ENCODE results near the gene LRBA.
"Not testable (repeated sequence)": the region's sequence is repeated elsewhere in the genome, so short reads cannot be mapped to it uniquely, and the experiment has no call there.

The LRBA gene

DNA sequence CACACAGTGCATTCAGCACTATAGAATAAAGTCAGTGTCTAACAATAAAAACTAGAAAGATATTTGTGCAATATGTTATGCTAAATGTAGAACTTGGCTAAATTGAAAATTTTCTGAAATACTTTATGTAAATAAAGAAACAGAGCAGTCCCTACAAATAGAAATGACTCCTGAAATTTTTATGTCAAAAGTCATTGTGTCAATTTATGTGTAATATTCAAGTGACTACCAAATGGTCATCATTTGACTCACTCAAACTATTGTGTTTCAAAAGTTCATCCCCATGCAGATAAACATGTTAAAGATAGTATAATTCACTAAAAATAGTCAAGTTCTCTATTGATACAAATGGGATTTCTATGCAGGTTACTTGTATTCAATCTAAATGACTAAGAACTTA, 17.9 kb downstream of the LRBA start:
- H3K36me3 ChIP-seq (ENCODE audit: insufficient read depth, low read length): no peaks in the 10 kb centered on the region
- H3K9ac ChIP-seq (ENCODE audit: low read depth, low read length): no peak overlapping the region
- no peaks in the 10 kb centered on the region for H3K4me1 ChIP-seq (ENCODE audit: insufficient read depth, low read length)
- no peaks in the 10 kb centered on the region for H3K9me3 ChIP-seq (ENCODE audit: control insufficient read depth, insufficient read depth, low read length)

DNA sequence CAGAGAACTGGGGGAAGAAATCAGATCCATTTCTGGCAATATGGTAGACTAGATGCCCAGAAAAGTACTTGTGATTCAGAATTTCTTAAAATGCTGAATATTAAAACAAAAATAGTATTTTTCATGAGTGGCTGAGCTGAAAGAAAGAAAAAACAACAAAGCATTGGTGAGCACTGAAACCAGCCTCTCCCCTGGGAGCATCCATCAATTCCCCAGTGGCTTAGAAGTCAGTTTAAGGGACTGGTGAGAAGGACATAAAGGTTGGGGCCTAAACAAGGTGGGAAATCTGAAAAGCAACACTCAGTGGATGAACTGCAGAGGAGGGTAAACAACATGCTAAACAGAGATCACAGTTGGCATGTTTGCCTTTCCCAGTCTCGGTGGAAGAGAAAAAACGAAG, 20.4 kb downstream of the LRBA start:
- Histone ChIP-seq H3K9ac (ENCODE audit: low read depth, low read length) (no peak overlapping the region), H3K9me3 (ENCODE audit: control insufficient read depth, insufficient read depth, low read length) (no peaks in the 10 kb centered on the region), H3K4me1 (ENCODE audit: insufficient read depth, low read length) (no peaks in the 10 kb centered on the region), H3K36me3 (ENCODE audit: insufficient read depth, low read length) (no peaks in the 10 kb centered on the region)

GRCh38 chr4:150993577-150993976, 21.5 kb downstream of the LRBA start:
- H3K9ac ChIP-seq (ENCODE audit: low read depth, low read length); H3K9me3 ChIP-seq (ENCODE audit: control insufficient read depth, insufficient read depth, low read length); H3K4me1 ChIP-seq (ENCODE audit: insufficient read depth, low read length); H3K36me3 ChIP-seq (ENCODE audit: insufficient read depth, low read length): not testable (repeated sequence)

GRCh38 chr4:150990993-150991392, 24.1 kb downstream of the LRBA start:
- H3K36me3 ChIP-seq (ENCODE audit: insufficient read depth, low read length): no peaks in the 10 kb centered on the region
- no peaks in the 10 kb centered on the region for H3K4me1 ChIP-seq (ENCODE audit: insufficient read depth, low read length)
- no peaks in the 10 kb centered on the region for H3K9me3 ChIP-seq (ENCODE audit: control insufficient read depth, insufficient read depth, low read length)
- no peak overlapping the region for H3K9ac ChIP-seq (ENCODE audit: low read depth, low read length)

GRCh38 chr4:150990250-150990649, 24.8 kb downstream of the LRBA start:
- no peaks in the 10 kb centered on the region for H3K36me3 ChIP-seq (ENCODE audit: insufficient read depth, low read length)
- no peak overlapping the region for H3K9ac ChIP-seq (ENCODE audit: low read depth, low read length)
- no peaks in the 10 kb centered on the region for H3K9me3 ChIP-seq (ENCODE audit: control insufficient read depth, insufficient read depth, low read length)
- no peaks in the 10 kb centered on the region for H3K4me1 ChIP-seq (ENCODE audit: insufficient read depth, low read length)

- H3K36me3 ChIP-seq (ENCODE audit: insufficient read depth, low read length): no peaks in the 10 kb centered on the region
- H3K9me3 ChIP-seq (ENCODE audit: control insufficient read depth, insufficient read depth, low read length): no peaks in the 10 kb centered on the region
- H3K4me1 ChIP-seq (ENCODE audit: insufficient read depth, low read length): no peaks in the 10 kb centered on the region
- no peak overlapping the region for H3K9ac ChIP-seq (ENCODE audit: low read depth, low read length)
Measured at GRCh38 chr4:150988238-150988637, 26.8 kb downstream of the LRBA start.

DNA sequence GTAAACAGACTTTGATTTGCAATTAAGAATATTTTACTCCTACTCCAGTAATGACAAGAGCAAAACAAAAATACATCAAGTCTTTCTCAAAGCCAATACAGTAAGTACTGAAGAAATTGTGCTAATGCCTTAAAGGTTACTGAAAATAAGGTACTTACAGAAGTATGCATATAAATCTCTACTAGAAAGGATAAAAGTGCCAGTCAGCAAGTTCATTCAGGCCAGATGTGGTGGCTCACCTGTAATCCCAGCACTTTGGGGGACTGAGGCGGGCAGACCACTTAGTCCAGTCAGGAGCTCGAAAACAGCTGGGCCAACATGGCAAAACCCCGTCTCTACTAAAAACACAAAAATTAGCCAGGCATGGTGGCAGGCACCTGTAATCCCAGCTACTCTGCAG, 27.9 kb downstream of the LRBA start:
- Histone ChIP-seq H3K9me3 (ENCODE audit: control insufficient read depth, insufficient read depth, low read length) (no peaks in the 10 kb centered on the region), H3K36me3 (ENCODE audit: insufficient read depth, low read length) (no peaks in the 10 kb centered on the region), H3K4me1 (ENCODE audit: insufficient read depth, low read length) (no peaks in the 10 kb centered on the region), H3K9ac (ENCODE audit: low read depth, low read length) (no peak overlapping the region)

DNA sequence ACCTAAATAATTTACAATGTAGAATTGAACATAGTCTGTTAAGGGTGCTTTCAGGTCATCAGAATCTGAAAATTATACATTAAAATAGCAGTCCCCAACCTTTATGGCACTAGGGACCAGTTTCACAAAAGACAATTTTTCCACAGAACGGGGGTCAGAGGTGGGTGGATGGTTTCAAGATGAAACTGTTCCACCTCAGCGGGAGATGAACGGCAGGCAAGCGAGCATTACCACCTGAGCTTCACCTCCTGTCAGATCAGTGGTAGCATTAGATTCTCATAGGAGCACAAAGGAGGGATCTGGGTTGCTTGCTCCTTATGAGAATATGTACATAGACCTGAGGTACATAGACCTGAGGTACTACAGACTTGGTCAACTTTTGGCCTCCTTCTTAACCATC, 29.0 kb downstream of the LRBA start:
- Histone ChIP-seq H3K4me1 (ENCODE audit: insufficient read depth, low read length) (no peaks in the 10 kb centered on the region), H3K9me3 (ENCODE audit: control insufficient read depth, insufficient read depth, low read length) (no peaks in the 10 kb centered on the region), H3K36me3 (ENCODE audit: insufficient read depth, low read length) (no peaks in the 10 kb centered on the region), H3K9ac (ENCODE audit: low read depth, low read length) (no peak overlapping the region)

DNA sequence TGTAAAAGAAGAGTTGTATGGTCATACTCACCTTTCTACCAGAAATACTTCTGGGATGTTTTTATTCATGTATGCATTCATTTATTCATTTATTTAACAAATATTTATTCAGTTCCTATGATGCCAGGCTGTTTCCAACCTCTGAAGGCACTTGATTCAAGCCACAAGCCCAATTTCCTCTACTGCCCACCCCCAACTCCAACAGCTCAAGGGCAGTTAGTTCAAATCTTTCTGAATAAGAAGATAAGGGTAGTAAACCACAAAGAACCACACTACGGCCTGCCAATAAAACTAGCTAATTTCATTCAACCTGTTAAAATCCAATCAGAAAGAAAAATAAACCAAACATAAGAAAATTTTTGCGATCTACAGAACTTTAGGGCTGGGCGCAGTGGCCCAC, 31.2 kb downstream of the LRBA start:
- H3K9ac ChIP-seq (ENCODE audit: low read depth, low read length): no peak overlapping the region
- H3K9me3 ChIP-seq (ENCODE audit: control insufficient read depth, insufficient read depth, low read length): no peaks in the 10 kb centered on the region
- no peaks in the 10 kb centered on the region for H3K4me1 ChIP-seq (ENCODE audit: insufficient read depth, low read length)
- no peaks in the 10 kb centered on the region for H3K36me3 ChIP-seq (ENCODE audit: insufficient read depth, low read length)

- Histone ChIP-seq H3K4me1 (ENCODE audit: insufficient read depth, low read length) (no peaks in the 10 kb centered on the region; the same call in 1 of the 2 replicates), H3K9ac (ENCODE audit: low read depth, low read length) (no peak overlapping the region), H3K36me3 (ENCODE audit: insufficient read depth, low read length) (no peaks in the 10 kb centered on the region), H3K9me3 (ENCODE audit: control insufficient read depth, insufficient read depth, low read length) (no peaks in the 10 kb centered on the region)
Measured at GRCh38 chr4:150982557-150983233, 32.4 kb downstream of the LRBA start.

DNA sequence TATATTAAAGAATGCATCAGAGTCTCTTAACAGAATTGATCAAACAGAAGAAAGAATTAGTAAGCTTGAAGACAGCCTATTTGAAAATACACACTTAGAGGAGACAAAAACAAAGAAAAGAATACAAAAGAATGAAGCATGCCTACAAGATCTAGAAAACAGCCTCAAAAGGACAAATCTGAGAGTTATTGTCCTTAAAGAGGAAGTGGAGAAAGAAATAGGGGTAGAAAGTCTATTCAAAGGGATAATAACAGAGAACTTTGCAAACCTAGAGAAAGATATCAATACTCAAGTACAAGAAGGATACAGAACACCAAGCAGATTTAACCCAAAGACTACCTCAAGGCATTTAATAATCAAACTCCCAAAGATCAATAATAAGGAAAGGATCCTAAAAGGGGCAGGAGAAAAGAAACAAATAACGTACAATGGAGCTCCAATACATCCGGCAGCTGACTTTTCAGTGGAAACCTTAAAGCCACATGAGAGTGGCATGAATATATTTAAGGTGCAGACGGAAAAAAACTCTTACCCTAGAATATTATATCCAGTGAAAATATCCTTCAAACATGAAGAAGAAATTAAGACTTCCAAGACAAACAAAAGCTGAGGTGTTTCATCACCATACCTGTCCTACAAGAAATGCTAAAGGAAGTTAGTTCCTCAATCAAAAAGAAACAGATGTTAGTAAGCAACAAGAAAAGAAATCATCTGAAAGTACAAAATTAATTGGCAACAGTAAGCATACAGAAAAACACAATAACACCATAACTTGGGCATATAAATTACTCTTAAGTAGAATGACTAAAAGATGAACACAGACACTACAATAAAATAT, 36.1 kb downstream of the LRBA start:
- H3K9me3 ChIP-seq (ENCODE audit: control insufficient read depth, insufficient read depth, low read length): no peaks in the 10 kb centered on the region
- H3K36me3 ChIP-seq (ENCODE audit: insufficient read depth, low read length): no peaks in the 10 kb centered on the region
- H3K4me1 ChIP-seq (ENCODE audit: insufficient read depth, low read length): no peaks in the 10 kb centered on the region; the same call in 1 of the 2 replicates
- H3K9ac ChIP-seq (ENCODE audit: low read depth, low read length): no peak overlapping the region

DNA sequence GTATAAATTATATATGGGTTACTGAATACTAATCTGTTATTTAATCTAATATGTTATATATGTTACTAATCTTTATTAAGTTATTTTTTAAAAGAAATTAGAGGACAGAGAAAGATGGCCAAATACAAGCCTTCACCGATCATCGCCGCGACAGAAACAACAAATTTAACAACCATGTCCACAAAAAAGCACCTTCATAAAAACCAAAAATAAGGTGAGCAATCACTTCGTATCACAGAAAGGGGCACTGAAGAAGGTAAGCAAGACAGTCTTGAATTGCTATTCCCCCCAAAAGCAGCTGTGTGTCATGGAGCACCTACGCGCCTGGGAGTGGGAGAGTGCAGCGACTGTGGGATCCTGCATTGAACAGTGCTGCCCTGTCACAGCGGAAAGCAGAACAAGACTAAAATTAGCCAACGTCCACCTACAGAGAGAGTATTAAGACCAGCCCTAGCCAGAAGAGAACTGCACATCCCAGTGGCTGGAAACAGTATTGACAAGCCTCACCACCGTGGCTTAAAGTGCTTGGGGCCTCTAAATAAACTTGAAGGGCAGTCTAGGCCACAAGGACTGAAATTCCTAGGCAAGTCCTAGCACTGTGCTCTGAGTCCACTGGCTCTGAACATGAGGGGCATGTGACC, 38.5 kb downstream of the LRBA start:
- H3K36me3 ChIP-seq (ENCODE audit: insufficient read depth, low read length): no peaks in the 10 kb centered on the region
- no peaks in the 10 kb centered on the region for H3K9me3 ChIP-seq (ENCODE audit: control insufficient read depth, insufficient read depth, low read length)
- no peak overlapping the region for H3K9ac ChIP-seq (ENCODE audit: low read depth, low read length)
- H3K4me1 ChIP-seq (ENCODE audit: insufficient read depth, low read length): no peaks in the 10 kb centered on the region; the same call in 1 of the 2 replicates

GRCh38 chr4:150974750-150975149, 40.3 kb downstream of the LRBA start:
- Histone ChIP-seq H3K9ac (ENCODE audit: low read depth, low read length) (no peak overlapping the region), H3K9me3 (ENCODE audit: control insufficient read depth, insufficient read depth, low read length) (no peaks in the 10 kb centered on the region), H3K4me1 (ENCODE audit: insufficient read depth, low read length) (no peaks in the 10 kb centered on the region; the same call in 1 of the 2 replicates), H3K36me3 (ENCODE audit: insufficient read depth, low read length) (no peaks in the 10 kb centered on the region)

GRCh38 chr4:150974252-150974640, 40.8 kb downstream of the LRBA start:
- H3K9ac ChIP-seq (ENCODE audit: low read depth, low read length): no peak overlapping the region
- no peaks in the 10 kb centered on the region for H3K9me3 ChIP-seq (ENCODE audit: control insufficient read depth, insufficient read depth, low read length)
- H3K36me3 ChIP-seq (ENCODE audit: insufficient read depth, low read length): no peaks in the 10 kb centered on the region
- no peaks in the 10 kb centered on the region; the same call in 1 of the 2 replicates for H3K4me1 ChIP-seq (ENCODE audit: insufficient read depth, low read length)

Measured in ES-I3 (cell line).